Panc1 (cell line): Measurements from ENCODE around the gene DENND2D. TPM values are rescaled to one million over a fixed set of nuclear protein-coding genes. Genes with fewer than 3 reads are reported as not detected.

Experiments
- ATAC-seq: fragments of 200-7000 bp; cut with Tn5 transposase; 2 replicates; pipeline ENCODE4 v1.9.1; 2020; ENCODE audit warnings: mild to moderate bottlenecking, moderate library complexity
- BruUV-seq: library from RNA; stranded (reverse); fragments of 400-500 nt; replicated peaks from 2 replicates; lab custom pipeline; 2021; lab: Mats Ljungman, UMichigan
- CTCF ChIA-PET: fragments of 300-600 bp; sonication (Branson Sonifier 250); formaldehyde crosslinking; loops from one replicate; lab custom pipeline; 2022; ENCODE audit warnings: antibody characterized with exemption; lab: Charles Lee
- POLR2A ChIA-PET: fragments of 300-600 bp; sonication (Branson Sonifier 250); formaldehyde crosslinking; loops from one replicate; lab custom pipeline; 2022; ENCODE audit warnings: antibody characterized with exemption; lab: Charles Lee
- DNase-seq: peaks from one replicate; pipeline ENCODE4 v3.0.0-alpha.2; 2010; ENCODE audit warnings: low read depth, low spot score
- H3K27ac ChIP-seq: 2 replicates; pipeline ENCODE4 v1.5.1; 2011; ENCODE audit warnings: mild to moderate bottlenecking, low read length, inconsistent platforms
- H3K27me3 ChIP-seq: fragments of 200-500 bp; sonication (Bioruptor generic); 2 replicates; pipeline ENCODE4 v1.6.0; 2014; ENCODE audit warnings: low read length, inconsistent platforms; ENCODE audit not compliant: control insufficient read depth, insufficient read depth
- H3K36me3 ChIP-seq: fragments of 200-500 bp; sonication (Bioruptor generic); 2 replicates; pipeline ENCODE4 v1.5.1; 2014; ENCODE audit warnings: inconsistent platforms, mild to moderate bottlenecking, low read length, moderate library complexity; ENCODE audit not compliant: control insufficient read depth, insufficient read depth
- H3K4me1 ChIP-seq: 2 replicates; pipeline ENCODE4 v1.5.1; 2011; ENCODE audit warnings: inconsistent platforms, mild to moderate bottlenecking, low read length, moderate library complexity; ENCODE audit not compliant: control insufficient read depth, insufficient read depth
- H3K4me3 ChIP-seq, 2 experiments: 2 replicates each; pipeline ENCODE4 v1.5.1; 2011 to 2012; ENCODE audit warnings: low read depth in 2 of 2, low read length in 2 of 2, mild to moderate bottlenecking in 2 of 2, inconsistent platforms in 1 of 2, moderate library complexity in 1 of 2
- H3K9me3 ChIP-seq: fragments of 200-500 bp; sonication (Bioruptor generic); 2 replicates; pipeline ENCODE4 v1.5.1; 2014; ENCODE audit warnings: low read depth, mild to moderate bottlenecking, inconsistent platforms, low read length, moderate library complexity; ENCODE audit not compliant: control insufficient read depth, insufficient read depth
- POLR2AphosphoS5 ChIP-seq: IDR thresholded peaks from 2 replicates; pipeline ENCODE4 v1.6.1; 2012; ENCODE audit warnings: mild to moderate bottlenecking, low read depth, low read length, moderate library complexity
- SIN3A ChIP-seq: IDR thresholded peaks from 2 replicates; pipeline ENCODE4 v1.6.1; 2012; ENCODE audit warnings: low read depth, mild to moderate bottlenecking, low read length, moderate library complexity, borderline replicate concordance; ENCODE audit not compliant: insufficient read depth
- TCF7L2 ChIP-seq: IDR thresholded peaks from 2 replicates; pipeline ENCODE4 v1.6.1; 2011; ENCODE audit warnings: mild to moderate bottlenecking, low read depth, low read length, inconsistent platforms
- in situ Hi-C: cut with HindIII; loops from 2 replicates; pipeline ENCODE4 v1.10.0; 2016; ENCODE audit warnings: low sequenced_read_pairs, low pct_unique_long_range_greater_than_20kb
- intact Hi-C: fragments of 100-400 bp; cut with micrococcal nuclease; formaldehyde crosslinking; loops from one replicate; pipeline ENCODE4 v1.10.0; 2022; ENCODE audit not compliant: unreplicated experiment
- total RNA-seq: library from RNA; stranded (reverse); gene quantifications from one replicate; pipeline ENCODE4 v1.2.1, GENCODE V29; 2021; ENCODE audit not compliant: unreplicated experiment
- TF ChIP-seq, protein P1 (sequence below), 2 experiments: IDR thresholded peaks; 2 replicates each; pipeline ENCODE4 v1.6.1; 2011 to 2012; ENCODE audit warnings: low read depth in 2 of 2, control low read depth in 1 of 2, low read length in 1 of 2, mild to moderate bottlenecking in 1 of 2, moderate library complexity in 1 of 2; ENCODE audit not compliant: insufficient read depth in 1 of 2
- TF ChIP-seq, protein P2 (sequence below): fragments of 450-650 bp; IDR thresholded peaks from 2 replicates; pipeline ENCODE4 v1.5.1; 2017; ENCODE audit warnings: mild to moderate bottlenecking

The DENND2D gene
- total RNA-seq, 1 experiment from 2014 or later, result 10.4 TPM

- no TSS peak for BruUV-seq
- Histone ChIP-seq H3K27ac (no peak overlapping the region), H3K36me3 (no peaks in the 10 kb centered on the region), H3K4me1 (no peaks in the 10 kb centered on the region), H3K4me3 (no peak overlapping the region), H3K27me3 (no peaks in the 10 kb centered on the region), H3K9me3 (no peaks in the 10 kb centered on the region)
- ChIA-PET CTCF (no interaction called here), POLR2A (no interaction called here)
- ATAC-seq (no peak), DNase-seq (no peak)
- intact Hi-C loops, result no loop called here
- in situ Hi-C loops, result loop anchor here (10.0 kb wide), 1 partner anchor 73 kb away; no protein-coding TSS in a partner anchor
- TF ChIP-seq POLR2AphosphoS5 (no peak), TCF7L2 (no peak), SIN3A (no peak)
- TF ChIP-seq, protein P1, sequence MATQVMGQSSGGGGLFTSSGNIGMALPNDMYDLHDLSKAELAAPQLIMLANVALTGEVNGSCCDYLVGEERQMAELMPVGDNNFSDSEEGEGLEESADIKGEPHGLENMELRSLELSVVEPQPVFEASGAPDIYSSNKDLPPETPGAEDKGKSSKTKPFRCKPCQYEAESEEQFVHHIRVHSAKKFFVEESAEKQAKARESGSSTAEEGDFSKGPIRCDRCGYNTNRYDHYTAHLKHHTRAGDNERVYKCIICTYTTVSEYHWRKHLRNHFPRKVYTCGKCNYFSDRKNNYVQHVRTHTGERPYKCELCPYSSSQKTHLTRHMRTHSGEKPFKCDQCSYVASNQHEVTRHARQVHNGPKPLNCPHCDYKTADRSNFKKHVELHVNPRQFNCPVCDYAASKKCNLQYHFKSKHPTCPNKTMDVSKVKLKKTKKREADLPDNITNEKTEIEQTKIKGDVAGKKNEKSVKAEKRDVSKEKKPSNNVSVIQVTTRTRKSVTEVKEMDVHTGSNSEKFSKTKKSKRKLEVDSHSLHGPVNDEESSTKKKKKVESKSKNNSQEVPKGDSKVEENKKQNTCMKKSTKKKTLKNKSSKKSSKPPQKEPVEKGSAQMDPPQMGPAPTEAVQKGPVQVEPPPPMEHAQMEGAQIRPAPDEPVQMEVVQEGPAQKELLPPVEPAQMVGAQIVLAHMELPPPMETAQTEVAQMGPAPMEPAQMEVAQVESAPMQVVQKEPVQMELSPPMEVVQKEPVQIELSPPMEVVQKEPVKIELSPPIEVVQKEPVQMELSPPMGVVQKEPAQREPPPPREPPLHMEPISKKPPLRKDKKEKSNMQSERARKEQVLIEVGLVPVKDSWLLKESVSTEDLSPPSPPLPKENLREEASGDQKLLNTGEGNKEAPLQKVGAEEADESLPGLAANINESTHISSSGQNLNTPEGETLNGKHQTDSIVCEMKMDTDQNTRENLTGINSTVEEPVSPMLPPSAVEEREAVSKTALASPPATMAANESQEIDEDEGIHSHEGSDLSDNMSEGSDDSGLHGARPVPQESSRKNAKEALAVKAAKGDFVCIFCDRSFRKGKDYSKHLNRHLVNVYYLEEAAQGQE (IDR thresholded peaks at IDR 0.05; ENCODE audit: insufficient read depth in 1 of 2, low read depth in 2 of 2, low read length in 1 of 2), result no peak
- TF ChIP-seq, protein P2, sequence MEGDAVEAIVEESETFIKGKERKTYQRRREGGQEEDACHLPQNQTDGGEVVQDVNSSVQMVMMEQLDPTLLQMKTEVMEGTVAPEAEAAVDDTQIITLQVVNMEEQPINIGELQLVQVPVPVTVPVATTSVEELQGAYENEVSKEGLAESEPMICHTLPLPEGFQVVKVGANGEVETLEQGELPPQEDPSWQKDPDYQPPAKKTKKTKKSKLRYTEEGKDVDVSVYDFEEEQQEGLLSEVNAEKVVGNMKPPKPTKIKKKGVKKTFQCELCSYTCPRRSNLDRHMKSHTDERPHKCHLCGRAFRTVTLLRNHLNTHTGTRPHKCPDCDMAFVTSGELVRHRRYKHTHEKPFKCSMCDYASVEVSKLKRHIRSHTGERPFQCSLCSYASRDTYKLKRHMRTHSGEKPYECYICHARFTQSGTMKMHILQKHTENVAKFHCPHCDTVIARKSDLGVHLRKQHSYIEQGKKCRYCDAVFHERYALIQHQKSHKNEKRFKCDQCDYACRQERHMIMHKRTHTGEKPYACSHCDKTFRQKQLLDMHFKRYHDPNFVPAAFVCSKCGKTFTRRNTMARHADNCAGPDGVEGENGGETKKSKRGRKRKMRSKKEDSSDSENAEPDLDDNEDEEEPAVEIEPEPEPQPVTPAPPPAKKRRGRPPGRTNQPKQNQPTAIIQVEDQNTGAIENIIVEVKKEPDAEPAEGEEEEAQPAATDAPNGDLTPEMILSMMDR, result no peak
Observed at GRCh38 chr1:111241797-111242196, 41.4 kb upstream of the DENND2D start.

DNA sequence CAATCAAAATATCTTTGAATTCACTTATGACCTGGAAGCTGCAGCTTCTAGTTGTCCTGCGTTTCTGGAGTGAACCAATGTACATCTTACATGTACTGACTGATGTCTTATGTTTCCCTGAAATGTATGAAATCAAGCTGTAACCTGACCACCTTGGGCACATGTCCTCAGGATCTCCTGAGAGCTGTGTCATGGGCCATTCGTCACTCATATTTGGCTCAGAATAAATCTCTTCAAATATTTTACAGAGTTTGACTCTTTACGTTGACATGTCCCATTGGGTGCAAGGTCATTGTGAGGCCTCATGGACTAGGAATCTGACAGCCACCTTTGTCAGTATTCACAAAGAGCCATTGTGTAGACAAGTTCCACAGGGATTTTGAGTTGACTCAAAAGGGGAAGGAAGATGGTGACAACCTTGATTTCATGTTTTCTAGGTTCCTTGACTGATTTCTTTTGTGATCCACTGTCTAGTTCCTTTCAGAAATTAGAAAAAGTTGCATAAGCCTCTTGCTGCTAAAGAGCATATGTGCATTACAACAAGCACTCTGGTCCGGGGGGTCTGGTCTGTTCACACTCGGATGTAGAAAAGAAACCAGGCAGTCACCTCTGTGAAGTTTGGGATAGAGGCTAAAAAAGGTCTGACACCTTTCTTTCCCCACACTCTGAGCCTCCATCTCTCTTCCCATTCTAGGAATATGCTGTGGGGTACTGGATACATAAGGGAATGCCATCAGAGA lies 37.8 kb upstream of the DENND2D start:
- TF ChIP-seq POLR2AphosphoS5, result no peak
- no peak for TF ChIP-seq SIN3A
- ChIA-PET CTCF (no interaction called here), POLR2A (no interaction called here)
- Histone ChIP-seq H3K36me3 (no peaks in the 10 kb centered on the region), H3K4me1 (no peaks in the 10 kb centered on the region), H3K27me3 (no peaks in the 10 kb centered on the region), H3K27ac (no peak overlapping the region), H3K9me3 (no peaks in the 10 kb centered on the region), H3K4me3 (no peak overlapping the region)
- in situ Hi-C loops, result no loop called here
- intact Hi-C loops, result no loop called here
- DNase-seq, result no peak
- BruUV-seq, result no TSS peak
- no peak for ATAC-seq

- in situ Hi-C loops (no loop called here), intact Hi-C loops (no loop called here)
- Histone ChIP-seq H3K4me1 (no peaks in the 10 kb centered on the region), H3K27ac (no peak overlapping the region), H3K36me3 (no peaks in the 10 kb centered on the region), H3K9me3 (no peaks in the 10 kb centered on the region), H3K4me3 (no peak overlapping the region), H3K27me3 (no peaks in the 10 kb centered on the region)
- POLR2A ChIA-PET, result no interaction called here
- CTCF ChIA-PET, result no interaction called here
- no peak for ATAC-seq
- no TSS peak for BruUV-seq
- no peak for TF ChIP-seq SIN3A
- TF ChIP-seq, protein P1 (IDR thresholded peaks at IDR 0.05; ENCODE audit: insufficient read depth in 1 of 2, low read depth in 2 of 2, low read length in 1 of 2), result no peak
- TF ChIP-seq POLR2AphosphoS5, result no peak
- no peak for TF ChIP-seq TCF7L2
- TF ChIP-seq, protein P2, result no peak
- no peak for DNase-seq
Observed at GRCh38 chr1:111236806-111237205, 36.4 kb upstream of the DENND2D start.
